ENCODE results near the gene DTNBP1. TPM values are rescaled to one million over a fixed set of nuclear protein-coding genes. Genes with fewer than 3 reads are reported as not detected.

The DTNBP1 gene
- total and polyA plus RNA-seq, 2 of the 13 experiments (the other 11 are each of a cell fraction or from before 2014, with no cell fraction given), result 6.6 to 19.1 TPM

DNA sequence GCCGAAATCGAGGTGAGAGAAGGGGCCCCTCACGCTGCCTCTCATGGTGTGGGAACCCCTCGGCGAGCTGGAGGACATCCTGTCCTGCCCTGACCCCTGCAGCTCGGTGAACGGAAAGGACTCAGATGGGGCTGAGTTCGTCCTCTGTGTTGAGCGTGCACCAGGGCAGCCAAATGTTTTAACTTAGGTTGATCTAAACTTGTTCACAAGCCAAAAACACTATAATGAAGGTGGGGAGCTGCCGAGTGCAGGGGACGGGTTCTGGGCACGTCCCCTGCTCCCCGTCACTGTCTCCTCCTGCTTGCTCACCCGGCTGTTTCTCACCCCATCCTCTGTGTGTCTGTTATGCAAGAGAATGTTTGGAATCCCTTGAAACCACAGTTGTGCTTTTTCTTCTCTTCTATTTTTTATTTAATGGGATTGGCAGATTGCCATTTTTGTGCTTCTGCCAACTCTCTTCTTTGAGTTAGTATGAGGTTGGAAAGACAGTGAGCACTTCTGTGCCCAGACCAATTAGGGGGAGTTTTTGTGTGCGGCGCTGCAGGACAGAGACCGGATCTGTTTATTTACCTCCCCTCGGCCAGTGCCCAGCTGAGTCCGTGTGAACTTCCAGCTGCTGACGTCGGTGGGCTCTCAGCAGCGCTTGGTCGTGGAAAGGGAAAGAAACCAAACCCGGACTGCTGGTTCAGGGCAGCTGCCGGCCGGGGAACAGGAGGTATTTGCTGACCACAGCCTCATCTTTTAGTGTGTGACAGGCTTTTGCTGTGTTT, 158.1 kb downstream of the DTNBP1 start (continued):
- no peak for TF ChIP-seq FOXM1 (CRISPR knock-in tag; IDR thresholded peaks at IDR 0.05)
- peak; percentile 52; the same call in 1 of the 2 replicates for TF ChIP-seq RARA (CRISPR knock-in tag; IDR thresholded peaks at IDR 0.05)
- TF ChIP-seq ZNF761 (CRISPR knock-in tag; conservative IDR thresholded peaks at IDR 0.05), result 0 out of 2 replicates have a peak, but pooled peaks have one; percentile 69
- peak; percentile 51 for TF ChIP-seq SALL1 (CRISPR knock-in tag; IDR thresholded peaks at IDR 0.05)
- peak; percentile 68; the same call in 1 of the 2 replicates for TF ChIP-seq ATF1 (CRISPR knock-in tag; IDR thresholded peaks at IDR 0.05)
- 0 out of 2 replicates have a peak, but pooled peaks have one; percentile 61 for TF ChIP-seq SP140L (CRISPR knock-in tag; IDR thresholded peaks at IDR 0.05; ENCODE audit: borderline replicate concordance)
- TF ChIP-seq, protein P1, sequence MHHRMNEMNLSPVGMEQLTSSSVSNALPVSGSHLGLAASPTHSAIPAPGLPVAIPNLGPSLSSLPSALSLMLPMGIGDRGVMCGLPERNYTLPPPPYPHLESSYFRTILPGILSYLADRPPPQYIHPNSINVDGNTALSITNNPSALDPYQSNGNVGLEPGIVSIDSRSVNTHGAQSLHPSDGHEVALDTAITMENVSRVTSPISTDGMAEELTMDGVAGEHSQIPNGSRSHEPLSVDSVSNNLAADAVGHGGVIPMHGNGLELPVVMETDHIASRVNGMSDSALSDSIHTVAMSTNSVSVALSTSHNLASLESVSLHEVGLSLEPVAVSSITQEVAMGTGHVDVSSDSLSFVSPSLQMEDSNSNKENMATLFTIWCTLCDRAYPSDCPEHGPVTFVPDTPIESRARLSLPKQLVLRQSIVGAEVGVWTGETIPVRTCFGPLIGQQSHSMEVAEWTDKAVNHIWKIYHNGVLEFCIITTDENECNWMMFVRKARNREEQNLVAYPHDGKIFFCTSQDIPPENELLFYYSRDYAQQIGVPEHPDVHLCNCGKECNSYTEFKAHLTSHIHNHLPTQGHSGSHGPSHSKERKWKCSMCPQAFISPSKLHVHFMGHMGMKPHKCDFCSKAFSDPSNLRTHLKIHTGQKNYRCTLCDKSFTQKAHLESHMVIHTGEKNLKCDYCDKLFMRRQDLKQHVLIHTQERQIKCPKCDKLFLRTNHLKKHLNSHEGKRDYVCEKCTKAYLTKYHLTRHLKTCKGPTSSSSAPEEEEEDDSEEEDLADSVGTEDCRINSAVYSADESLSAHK (CRISPR knock-in tag; IDR thresholded peaks at IDR 0.05; ENCODE audit: borderline replicate concordance), result peak; percentile 95
- no peak for TF ChIP-seq SYNCRIP (IDR thresholded peaks at IDR 0.05; ENCODE audit: insufficient read depth, low read depth, low read length)
- peak; percentile 49; the same call in 1 of the 2 replicates for TF ChIP-seq ISL2 (CRISPR knock-in tag; IDR thresholded peaks at IDR 0.05)
- TF ChIP-seq, protein P2, sequence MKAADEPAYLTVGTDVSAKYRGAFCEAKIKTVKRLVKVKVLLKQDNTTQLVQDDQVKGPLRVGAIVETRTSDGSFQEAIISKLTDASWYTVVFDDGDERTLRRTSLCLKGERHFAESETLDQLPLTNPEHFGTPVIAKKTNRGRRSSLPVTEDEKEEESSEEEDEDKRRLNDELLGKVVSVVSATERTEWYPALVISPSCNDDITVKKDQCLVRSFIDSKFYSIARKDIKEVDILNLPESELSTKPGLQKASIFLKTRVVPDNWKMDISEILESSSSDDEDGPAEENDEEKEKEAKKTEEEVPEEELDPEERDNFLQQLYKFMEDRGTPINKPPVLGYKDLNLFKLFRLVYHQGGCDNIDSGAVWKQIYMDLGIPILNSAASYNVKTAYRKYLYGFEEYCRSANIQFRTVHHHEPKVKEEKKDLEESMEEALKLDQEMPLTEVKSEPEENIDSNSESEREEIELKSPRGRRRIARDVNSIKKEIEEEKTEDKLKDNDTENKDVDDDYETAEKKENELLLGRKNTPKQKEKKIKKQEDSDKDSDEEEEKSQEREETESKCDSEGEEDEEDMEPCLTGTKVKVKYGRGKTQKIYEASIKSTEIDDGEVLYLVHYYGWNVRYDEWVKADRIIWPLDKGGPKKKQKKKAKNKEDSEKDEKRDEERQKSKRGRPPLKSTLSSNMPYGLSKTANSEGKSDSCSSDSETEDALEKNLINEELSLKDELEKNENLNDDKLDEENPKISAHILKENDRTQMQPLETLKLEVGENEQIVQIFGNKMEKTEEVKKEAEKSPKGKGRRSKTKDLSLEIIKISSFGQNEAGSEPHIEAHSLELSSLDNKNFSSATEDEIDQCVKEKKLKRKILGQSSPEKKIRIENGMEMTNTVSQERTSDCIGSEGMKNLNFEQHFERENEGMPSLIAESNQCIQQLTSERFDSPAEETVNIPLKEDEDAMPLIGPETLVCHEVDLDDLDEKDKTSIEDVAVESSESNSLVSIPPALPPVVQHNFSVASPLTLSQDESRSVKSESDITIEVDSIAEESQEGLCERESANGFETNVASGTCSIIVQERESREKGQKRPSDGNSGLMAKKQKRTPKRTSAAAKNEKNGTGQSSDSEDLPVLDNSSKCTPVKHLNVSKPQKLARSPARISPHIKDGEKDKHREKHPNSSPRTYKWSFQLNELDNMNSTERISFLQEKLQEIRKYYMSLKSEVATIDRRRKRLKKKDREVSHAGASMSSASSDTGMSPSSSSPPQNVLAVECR (CRISPR knock-in tag; IDR thresholded peaks at IDR 0.05; ENCODE audit: borderline replicate concordance), result peak; percentile 70; the same call in 1 of the 2 replicates
- 0 out of 2 replicates have a peak, but pooled peaks have one; percentile 9 for TF ChIP-seq ZNF264 (CRISPR knock-in tag; IDR thresholded peaks at IDR 0.05)
- TF ChIP-seq, protein P3, sequence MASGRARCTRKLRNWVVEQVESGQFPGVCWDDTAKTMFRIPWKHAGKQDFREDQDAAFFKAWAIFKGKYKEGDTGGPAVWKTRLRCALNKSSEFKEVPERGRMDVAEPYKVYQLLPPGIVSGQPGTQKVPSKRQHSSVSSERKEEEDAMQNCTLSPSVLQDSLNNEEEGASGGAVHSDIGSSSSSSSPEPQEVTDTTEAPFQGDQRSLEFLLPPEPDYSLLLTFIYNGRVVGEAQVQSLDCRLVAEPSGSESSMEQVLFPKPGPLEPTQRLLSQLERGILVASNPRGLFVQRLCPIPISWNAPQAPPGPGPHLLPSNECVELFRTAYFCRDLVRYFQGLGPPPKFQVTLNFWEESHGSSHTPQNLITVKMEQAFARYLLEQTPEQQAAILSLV (CRISPR knock-in tag; IDR thresholded peaks at IDR 0.05; ENCODE audit: borderline replicate concordance), result no peak
- TF ChIP-seq ZFP90 (CRISPR knock-in tag; IDR thresholded peaks at IDR 0.05; ENCODE audit: borderline replicate concordance), result 0 out of 2 replicates have a peak, but pooled peaks have one; percentile 19
- 0 out of 2 replicates have a peak, but pooled peaks have one; percentile 50 for TF ChIP-seq ZIK1 (CRISPR knock-in tag; IDR thresholded peaks at IDR 0.05; ENCODE audit: borderline replicate concordance, low read depth)
- no peak for TF ChIP-seq CAMTA2 (CRISPR knock-in tag; IDR thresholded peaks at IDR 0.05; ENCODE audit: borderline replicate concordance)
- TF ChIP-seq SMAD3 (CRISPR knock-in tag; IDR thresholded peaks at IDR 0.05), result no peak

All from HepG2 (cell line).